H54 (cell line): ENCODE data around the gene EDN3.
"Not testable (repeated sequence)": the region's sequence is repeated elsewhere in the genome, so short reads cannot be mapped to it uniquely, and the experiment has no call there.

Source experiments
- DNase-seq: peaks from one replicate; pipeline ENCODE4 v3.0.0; 2011; ENCODE audit warnings: low spot score, mixed read lengths; ENCODE audit not compliant: insufficient read length
- FAIRE-seq: peaks from 3 replicates; lab custom pipeline; 2011; peaks lifted over from hg19 to GRCh38; lab: Jason Lieb, UNC
- POLR2A ChIP-seq: IDR thresholded peaks from 2 replicates; pipeline ENCODE4 v1.6.1; 2011; ENCODE audit warnings: low read depth, mild to moderate bottlenecking, low read length

Gene EDN3

GRCh38 chr20:59354460-59354859 lies 54.0 kb downstream of the EDN3 start:
- DNase-seq (no peak), FAIRE-seq (no peak)
- TF ChIP-seq POLR2A = no peak

- DNase-seq (no peak), FAIRE-seq (no peak)
- TF ChIP-seq POLR2A = no peak
Measured at GRCh38 chr20:59355242-59355641, 54.8 kb downstream of the EDN3 start.

- FAIRE-seq (no peak), DNase-seq (no peak)
- TF ChIP-seq POLR2A = no peak
Measured at GRCh38 chr20:59356662-59357165, 56.3 kb downstream of the EDN3 start.

GRCh38 chr20:59358793-59359192 lies 58.4 kb downstream of the EDN3 start:
- FAIRE-seq, DNase-seq: not testable (repeated sequence)

GRCh38 chr20:59359906-59360725 lies 59.7 kb downstream of the EDN3 start:
- DNase-seq (no peak), FAIRE-seq (no peak)
- TF ChIP-seq POLR2A = no peak

GRCh38 chr20:59360934-59361333 lies 60.5 kb downstream of the EDN3 start:
- TF ChIP-seq POLR2A = no peak
- DNase-seq (no peak), FAIRE-seq (no peak)

- TF ChIP-seq POLR2A = no peak
- FAIRE-seq = no peak
- DNase-seq = no peak
Measured at GRCh38 chr20:59361411-59361810, 61.0 kb downstream of the EDN3 start.

- DNase-seq (no peak), FAIRE-seq (no peak)
- TF ChIP-seq POLR2A = no peak
Measured at GRCh38 chr20:59363101-59363500, 62.7 kb downstream of the EDN3 start.

GRCh38 chr20:59364611-59365010 lies 64.2 kb downstream of the EDN3 start:
- DNase-seq = no peak
- TF ChIP-seq POLR2A = no peak
- FAIRE-seq = no peak

- DNase-seq (no peak), FAIRE-seq (no peak)
- TF ChIP-seq POLR2A = no peak
Measured at GRCh38 chr20:59365611-59366285, 65.3 kb downstream of the EDN3 start.

GRCh38 chr20:59371431-59371830 lies 71.0 kb downstream of the EDN3 start:
- FAIRE-seq (no peak), DNase-seq (no peak)
- TF ChIP-seq POLR2A = no peak

GRCh38 chr20:59374261-59374660 lies 73.8 kb downstream of the EDN3 start:
- DNase-seq (no peak), FAIRE-seq (no peak)
- no peak for TF ChIP-seq POLR2A

- TF ChIP-seq POLR2A = no peak
- FAIRE-seq (no peak), DNase-seq (no peak)
Measured at GRCh38 chr20:59375541-59375940, 75.1 kb downstream of the EDN3 start.
